Measurements from ENCODE around the gene ERGIC1. TPM values are rescaled to one million over a fixed set of nuclear protein-coding genes. Genes with fewer than 3 reads are reported as not detected.

ERGIC1 gene
- total and polyA plus RNA-seq, 10 of the 15 experiments (the other 5 are each of a cell fraction or from before 2014, with no cell fraction given): 8.8 to 104 (median 76.3) TPM

GRCh38 chr5:172935096-172935495 lies 101.0 kb downstream of the ERGIC1 start (continued):
- TF ChIP-seq, protein P1, sequence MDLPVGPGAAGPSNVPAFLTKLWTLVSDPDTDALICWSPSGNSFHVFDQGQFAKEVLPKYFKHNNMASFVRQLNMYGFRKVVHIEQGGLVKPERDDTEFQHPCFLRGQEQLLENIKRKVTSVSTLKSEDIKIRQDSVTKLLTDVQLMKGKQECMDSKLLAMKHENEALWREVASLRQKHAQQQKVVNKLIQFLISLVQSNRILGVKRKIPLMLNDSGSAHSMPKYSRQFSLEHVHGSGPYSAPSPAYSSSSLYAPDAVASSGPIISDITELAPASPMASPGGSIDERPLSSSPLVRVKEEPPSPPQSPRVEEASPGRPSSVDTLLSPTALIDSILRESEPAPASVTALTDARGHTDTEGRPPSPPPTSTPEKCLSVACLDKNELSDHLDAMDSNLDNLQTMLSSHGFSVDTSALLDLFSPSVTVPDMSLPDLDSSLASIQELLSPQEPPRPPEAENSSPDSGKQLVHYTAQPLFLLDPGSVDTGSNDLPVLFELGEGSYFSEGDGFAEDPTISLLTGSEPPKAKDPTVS (IDR thresholded peaks at IDR 0.05; ENCODE audit: low read depth, low read length): no peak
- TF ChIP-seq TCF3 (IDR thresholded peaks at IDR 0.05; ENCODE audit: borderline replicate concordance, insufficient read depth, low read depth, low read length): no peak
- TF ChIP-seq, protein P2, sequence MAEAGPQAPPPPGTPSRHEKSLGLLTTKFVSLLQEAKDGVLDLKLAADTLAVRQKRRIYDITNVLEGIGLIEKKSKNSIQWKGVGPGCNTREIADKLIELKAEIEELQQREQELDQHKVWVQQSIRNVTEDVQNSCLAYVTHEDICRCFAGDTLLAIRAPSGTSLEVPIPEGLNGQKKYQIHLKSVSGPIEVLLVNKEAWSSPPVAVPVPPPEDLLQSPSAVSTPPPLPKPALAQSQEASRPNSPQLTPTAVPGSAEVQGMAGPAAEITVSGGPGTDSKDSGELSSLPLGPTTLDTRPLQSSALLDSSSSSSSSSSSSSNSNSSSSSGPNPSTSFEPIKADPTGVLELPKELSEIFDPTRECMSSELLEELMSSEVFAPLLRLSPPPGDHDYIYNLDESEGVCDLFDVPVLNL (IDR thresholded peaks at IDR 0.05; ENCODE audit: low read depth, low read length): no peak

DNA sequence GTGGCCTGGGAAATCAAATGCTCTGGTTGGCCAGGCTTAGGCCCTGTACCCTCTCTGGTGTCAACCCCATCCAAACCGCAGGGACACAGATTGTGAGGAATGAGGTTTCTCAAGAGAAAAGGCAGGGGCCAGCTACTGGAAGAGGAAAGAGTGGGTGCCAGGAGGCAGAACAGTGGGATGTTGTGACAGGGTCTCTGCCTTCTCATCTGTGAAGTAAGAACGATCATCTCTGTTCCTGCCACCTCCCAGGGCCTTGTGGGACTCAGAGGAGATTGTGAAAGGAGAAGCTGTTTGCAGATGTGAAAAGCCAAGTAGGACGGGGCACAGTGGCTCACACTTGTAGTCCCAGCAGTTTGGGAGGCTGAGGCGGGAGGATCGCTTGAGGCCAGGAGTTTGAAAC lies 102.3 kb downstream of the ERGIC1 start:
- ChIA-PET SMC1A (ENCODE audit: uncharacterized antibody, unreplicated experiment) (interaction anchor here (7.5 kb wide), 1 partner anchor 223 kb away, joined by 92 read pairs; no protein-coding TSS in a partner anchor), RAD21 (ENCODE audit: unreplicated experiment) (interaction anchor here (0.8 to 1.5 kb wide), 3 partner anchors 223 to 229 kb away, joined by 3 read pairs; no protein-coding TSS in a partner anchor), POLR2A (no interaction called here), CTCF (interaction anchor here (17.2 kb wide), 1 partner anchor 227 kb away, joined by 324 read pairs; no protein-coding TSS in a partner anchor)
- Histone ChIP-seq H3K9me3 (replicated peaks; ENCODE audit: control insufficient read depth, insufficient read depth, low read length) (no peaks in the 10 kb centered on the region), H3K27me3 (replicated peaks in 1 of 2; ENCODE audit: control insufficient read depth in 2 of 2, insufficient read depth in 2 of 2, low read length in 1 of 2) (no peaks in the 10 kb centered on the region), H3K4me2 (ENCODE audit: control insufficient read depth, insufficient read depth) (no peak overlapping the region), H3K27ac (ENCODE audit: control insufficient read depth, insufficient read depth) (no peak overlapping the region), H3K79me2 (ENCODE audit: control insufficient read depth, insufficient read depth, low read length) (no peaks in the 10 kb centered on the region), H2AFZ (ENCODE audit: control insufficient read depth, low read depth, low read length) (no peak overlapping the region), H3K36me3 (ENCODE audit: control insufficient read depth in 2 of 2, insufficient read depth in 2 of 2, low read length in 1 of 2) (peaks cover 4 to 14% of the 10 kb centered on the region in 2 experiments), H3K4me3 (no peak overlapping the region), H3K4me1 (ENCODE audit: control insufficient read depth, insufficient read depth, low read length) (0 out of 2 replicates have a peak, but pooled peaks cover under 1% of the 10 kb centered on the region), H3K9ac (ENCODE audit: control insufficient read depth, insufficient read depth, low read length) (no peak overlapping the region), H4K20me1 (ENCODE audit: control insufficient read depth, insufficient read depth) (no peaks in the 10 kb centered on the region)
- WGBS (ENCODE audit: insufficient coverage, insufficient replicate concordance, low lambda C conversion rate, missing lambda C conversion rate): 75% methylated on average over 5 of the region's 5 CpGs
- ATAC-seq (no peak), DNase-seq (ENCODE audit: low read depth, low spot score) (no peak), FAIRE-seq (no peak)
- intact Hi-C loops (cut with micrococcal nuclease; ENCODE audit: unreplicated experiment) (no loop called here), in situ Hi-C loops (cut with MboI) (no loop called here)
- TF ChIP-seq EED (IDR thresholded peaks at IDR 0.05; ENCODE audit: low read depth) (no peak), SMAD1 (IDR thresholded peaks at IDR 0.05; ENCODE audit: low read depth, partially characterized antibody) (no peak), ZNF622 (IDR thresholded peaks at IDR 0.05) (no peak), NR2C1 (IDR thresholded peaks at IDR 0.05) (no peak), ETV6 (conservative IDR thresholded peaks at IDR 0.05 in 1 of 2, IDR thresholded peaks at IDR 0.05 in 1 of 2; ENCODE audit: borderline replicate concordance in 1 of 2, low read depth in 1 of 2) (no peak), MTA2 (IDR thresholded peaks at IDR 0.05; ENCODE audit: low read depth) (no peak), TAF1 (IDR thresholded peaks at IDR 0.05; ENCODE audit: borderline replicate concordance, low read depth, low read length) (no peak), BCLAF1 (IDR thresholded peaks at IDR 0.05) (no peak), IKZF2 (IDR thresholded peaks at IDR 0.05) (no peak), PAX8 (IDR thresholded peaks at IDR 0.05) (no peak)
- TF ChIP-seq, protein P1 (IDR thresholded peaks at IDR 0.05; ENCODE audit: low read depth, low read length): no peak
- no TSS peak for BruUV-seq (replicated peaks)
